GM18519 (cell line): ENCODE results near the gene DHRS7C.
"Not testable (repeated sequence)": the region's sequence is repeated elsewhere in the genome, so short reads cannot be mapped to it uniquely, and the experiment has no call there.

Experiments
- ATAC-seq: cut with Tn5 transposase; IDR thresholded peaks from one replicate; pipeline ENCODE4 v1.9.1; 2021; ENCODE audit warnings: mild to moderate bottlenecking, moderate library complexity; ENCODE audit not compliant: unreplicated experiment, low FRiP score

The DHRS7C gene

GRCh38 chr17:9811086-9811485, 19.7 kb upstream of the DHRS7C start:
- ATAC-seq: no peak

DNA sequence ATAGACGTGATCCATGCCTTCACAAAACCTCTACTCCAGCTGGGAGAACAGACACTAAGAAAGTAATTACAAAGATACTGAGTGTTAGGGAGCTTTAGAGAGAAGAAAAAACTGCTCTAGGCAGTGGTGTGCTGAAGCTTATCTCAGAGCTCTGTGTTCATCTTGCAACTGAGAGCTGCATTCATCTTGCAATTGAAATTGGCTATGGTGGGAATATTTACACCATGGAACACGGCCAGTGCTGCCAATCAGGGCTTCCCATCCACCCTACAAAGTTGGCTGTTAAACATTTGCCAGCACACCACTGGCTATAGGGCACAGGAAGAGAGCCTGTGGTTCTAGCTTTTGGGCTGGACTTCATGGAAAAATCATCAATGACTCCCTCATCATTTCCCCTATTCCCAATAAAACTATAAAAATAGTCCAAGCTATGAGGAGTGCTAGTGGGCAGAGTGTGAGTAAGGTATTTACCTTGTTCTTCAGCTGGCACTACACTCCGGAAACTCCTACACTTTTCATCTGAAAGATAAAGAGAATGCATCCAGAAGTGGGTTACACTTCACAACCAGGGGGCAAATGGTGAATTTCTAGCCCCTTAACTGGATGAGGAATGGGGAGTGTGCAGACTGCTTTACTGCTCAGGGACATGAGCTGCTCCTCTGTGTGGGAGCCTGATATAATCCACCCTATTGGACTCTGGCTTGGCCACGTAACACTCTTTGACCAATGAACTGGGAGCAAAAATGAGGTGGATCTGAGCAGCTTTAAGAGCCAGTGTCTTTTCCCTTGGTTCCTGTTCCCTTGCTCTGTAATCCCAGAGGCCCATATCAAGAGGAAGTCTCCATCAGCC, 18.9 kb upstream of the DHRS7C start:
- ATAC-seq: no peak

- no peak for ATAC-seq
Observed at GRCh38 chr17:9809409-9809808, 18.0 kb upstream of the DHRS7C start.

DNA sequence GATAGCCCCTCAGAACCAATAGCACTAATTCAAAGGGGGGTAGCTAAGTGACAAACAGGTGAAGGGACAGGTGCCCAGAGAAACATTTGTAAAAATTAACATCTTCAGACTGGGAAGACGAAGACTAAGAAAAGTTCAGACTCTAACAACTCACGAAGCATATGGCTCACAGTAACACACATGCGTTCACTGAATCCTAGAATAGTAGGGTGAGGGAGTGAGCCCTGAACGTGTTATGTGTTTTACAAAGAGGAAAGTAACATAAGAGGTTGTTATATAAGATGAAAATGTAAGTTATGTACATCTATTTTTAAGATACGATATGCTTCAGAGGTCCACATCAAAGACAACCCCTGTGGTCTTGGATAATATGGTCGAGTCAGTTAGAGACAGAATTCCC, 15.3 kb upstream of the DHRS7C start:
- no peak for ATAC-seq

- ATAC-seq: no peak
Observed at GRCh38 chr17:9805769-9806168, 14.4 kb upstream of the DHRS7C start.

DNA sequence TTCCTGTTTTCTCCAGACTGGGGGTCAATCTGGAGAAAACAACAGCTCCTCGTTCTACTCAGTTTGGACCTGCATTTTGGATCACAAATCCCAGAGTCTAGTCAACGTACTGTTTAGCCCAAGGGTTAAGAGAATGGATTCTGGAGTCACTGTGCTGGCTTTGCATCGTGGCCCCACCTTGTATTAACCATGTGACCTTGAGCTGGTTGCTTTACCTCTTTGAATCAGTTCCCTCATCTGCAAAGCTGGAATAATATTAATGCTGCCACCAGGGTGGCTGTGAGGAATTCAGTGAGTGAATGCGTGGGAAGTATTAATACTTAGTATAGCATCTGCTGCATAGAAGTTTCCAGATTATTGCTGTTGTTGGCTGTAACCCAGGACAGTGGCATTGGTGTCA, 11.3 kb upstream of the DHRS7C start:
- no peak for ATAC-seq

- ATAC-seq: no peak
Observed at GRCh38 chr17:9802294-9802693, 10.9 kb upstream of the DHRS7C start.

DNA sequence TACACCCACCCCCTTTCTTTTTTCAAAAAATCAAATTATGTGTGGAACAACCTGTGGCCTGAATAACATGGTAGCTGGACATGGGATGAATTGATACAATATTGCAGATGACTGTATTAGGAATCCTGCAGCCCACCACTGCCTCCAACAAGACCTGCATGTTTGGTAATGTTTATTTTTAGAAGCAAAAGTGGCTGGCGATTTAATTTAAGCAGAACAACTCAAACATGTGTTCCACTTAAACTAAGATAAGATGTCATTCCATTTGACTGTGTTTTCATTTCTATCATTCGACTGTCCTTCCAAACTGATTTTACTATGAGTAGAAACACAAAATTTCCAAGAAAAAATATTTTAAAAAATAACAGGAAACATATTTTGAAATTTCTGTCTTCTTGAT, 10.1 kb upstream of the DHRS7C start:
- no peak for ATAC-seq

GRCh38 chr17:9798724-9799123, 7.3 kb upstream of the DHRS7C start:
- ATAC-seq: no peak

GRCh38 chr17:9798008-9798407, 6.6 kb upstream of the DHRS7C start:
- no peak for ATAC-seq

GRCh38 chr17:9792181-9792840, 919 bp upstream of the DHRS7C start:
- ATAC-seq: no peak

DNA sequence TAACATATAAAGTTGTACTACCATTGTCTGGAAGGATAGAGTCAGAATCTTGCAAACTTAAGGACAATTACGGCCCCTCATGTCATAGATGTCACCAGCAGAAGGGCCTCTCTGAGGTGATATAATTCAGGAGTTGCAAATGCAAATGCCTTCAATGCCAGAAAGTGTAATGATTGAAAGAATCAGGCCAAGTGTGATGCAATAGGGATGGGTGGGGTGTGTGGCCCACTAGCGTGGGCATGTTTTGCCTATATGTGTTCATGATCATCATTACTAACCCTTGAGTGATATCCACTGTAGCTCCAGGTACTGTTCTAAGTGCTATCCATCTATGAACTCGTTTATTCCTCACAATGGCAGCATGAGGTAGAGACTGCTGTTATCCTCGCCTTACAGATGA, 1.1 kb downstream of the DHRS7C start:
- no peak for ATAC-seq

- ATAC-seq: no peak
Observed at GRCh38 chr17:9788601-9789000, 2.8 kb downstream of the DHRS7C start.

DNA sequence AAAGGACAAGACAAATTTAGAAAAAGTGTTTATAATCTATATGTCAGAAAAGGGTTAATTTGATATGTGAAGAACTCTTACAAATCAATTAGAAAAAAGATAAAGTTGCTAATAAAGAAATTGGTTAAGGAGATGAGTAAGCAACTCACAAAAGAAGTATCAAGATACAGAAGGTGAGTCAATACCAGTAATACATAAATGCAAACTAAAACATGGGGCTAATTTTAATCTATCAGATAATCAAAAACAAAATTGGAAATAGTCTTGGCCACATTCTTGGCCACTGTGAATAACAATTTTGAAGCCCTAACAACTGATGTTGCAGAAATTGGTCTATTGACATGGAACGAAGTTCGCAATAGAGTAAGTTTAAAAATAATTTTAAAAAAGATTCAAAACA, 6.8 kb downstream of the DHRS7C start:
- no peak for ATAC-seq

- not testable (repeated sequence) for ATAC-seq
Observed at GRCh38 chr17:9783465-9783864, 7.9 kb downstream of the DHRS7C start.

GRCh38 chr17:9783050-9783449, 8.3 kb downstream of the DHRS7C start:
- no peak for ATAC-seq

DNA sequence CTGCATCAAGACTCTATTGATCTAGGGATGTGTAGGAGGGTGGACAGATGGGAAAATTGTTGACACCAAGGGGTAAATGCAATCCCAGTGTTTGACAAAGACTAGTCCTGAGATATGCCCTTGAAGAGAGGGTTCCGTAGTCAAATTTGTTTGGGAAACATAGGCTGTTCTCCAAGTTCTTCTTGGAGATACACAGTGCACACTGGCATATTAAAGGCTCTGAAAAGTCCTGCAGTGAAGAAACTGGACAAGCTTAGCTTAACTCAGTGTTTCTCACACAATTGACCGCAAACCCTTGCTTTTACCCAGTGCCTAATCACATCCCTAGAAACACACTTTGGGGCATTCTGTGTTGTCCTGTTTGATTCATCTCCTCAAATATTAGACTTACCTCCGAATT, 10.8 kb downstream of the DHRS7C start:
- no peak for ATAC-seq

DNA sequence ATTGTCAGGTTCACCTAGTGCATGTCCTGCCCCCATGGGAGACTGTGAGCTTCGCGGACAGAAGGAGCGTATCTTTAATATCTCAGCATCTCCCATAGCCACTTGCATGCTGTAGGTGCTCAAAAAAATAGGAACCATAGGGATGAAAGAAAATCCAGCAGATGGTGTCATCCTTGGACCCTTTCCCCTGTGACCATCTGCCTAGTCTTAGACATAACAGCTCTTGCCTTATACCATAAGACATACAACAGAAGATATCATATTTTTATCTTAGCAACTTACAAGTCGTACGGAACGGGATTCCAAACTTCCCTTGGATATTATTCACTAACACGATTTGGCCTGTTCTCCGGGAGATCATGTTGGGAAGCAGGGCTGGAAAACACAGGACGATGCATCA, 14.5 kb downstream of the DHRS7C start:
- ATAC-seq: no peak

- ATAC-seq: no peak
Observed at GRCh38 chr17:9772658-9773057, 18.7 kb downstream of the DHRS7C start.

DNA sequence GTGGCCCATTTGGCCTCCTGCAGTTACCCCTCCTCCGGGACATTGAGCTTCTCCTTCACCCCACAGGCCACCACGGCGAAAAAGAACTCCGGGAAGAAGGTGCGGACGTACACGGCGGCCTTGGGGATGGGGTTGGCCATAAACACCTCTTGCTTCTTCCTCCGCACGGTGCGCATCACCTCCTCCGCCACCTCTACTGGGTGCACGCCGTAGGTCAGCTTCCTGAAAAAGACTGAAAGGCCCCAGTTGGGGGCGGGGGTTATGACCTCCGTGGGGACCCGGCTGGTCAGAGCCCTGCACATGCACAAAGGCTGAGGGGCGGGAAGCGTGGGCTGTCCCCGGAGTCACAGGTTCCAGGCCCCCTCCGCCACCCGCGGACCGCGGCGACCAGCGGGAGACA, 19.9 kb downstream of the DHRS7C start:
- ATAC-seq: no peak

DNA sequence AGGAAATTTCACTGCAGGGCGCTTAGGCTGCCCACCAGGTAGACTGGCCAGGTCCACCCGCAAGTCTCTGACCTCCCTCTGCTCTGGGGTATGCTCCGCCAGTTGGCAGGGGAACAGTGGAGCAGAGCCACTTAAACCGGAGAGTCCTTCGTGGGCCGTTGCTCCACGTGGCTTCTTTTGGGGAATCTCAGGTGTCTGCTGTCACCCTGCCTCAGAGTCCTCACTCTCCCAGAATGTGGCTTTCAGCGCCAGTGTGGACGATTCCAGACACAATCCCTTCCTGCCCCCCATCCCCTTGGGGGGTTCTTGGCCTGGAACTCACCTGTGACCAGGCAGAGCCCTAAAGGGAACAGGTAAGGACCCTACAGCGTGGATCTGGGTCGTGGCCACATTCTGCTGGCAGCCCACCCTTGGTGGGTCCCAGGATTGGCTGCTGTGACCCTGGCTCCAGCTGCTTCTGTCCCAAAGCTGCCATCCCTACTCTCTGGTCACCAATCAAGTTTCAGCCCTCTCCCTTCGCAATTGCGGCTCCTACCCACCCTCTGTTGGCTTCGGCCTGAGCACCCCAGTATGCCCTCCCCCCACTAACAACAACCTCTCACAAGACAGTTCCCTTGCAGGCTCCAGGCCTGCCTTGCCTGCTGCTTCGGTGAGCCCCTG, 22.2 kb downstream of the DHRS7C start:
- no peak for ATAC-seq
